Bronchial epithelial cell (primary cell): ENCODE data around the gene SRSF1. TPM values are rescaled to one million over a fixed set of nuclear protein-coding genes. Genes with fewer than 3 reads are reported as not detected.
"Not testable (repeated sequence)": the region's sequence is repeated elsewhere in the genome, so short reads cannot be mapped to it uniquely, and the experiment has no call there.

ENCODE experiments used
- DNase-seq: peaks from one replicate; pipeline ENCODE4 v3.0.0-alpha.2; 2010; ENCODE audit warnings: low read depth
- FAIRE-seq: peaks from 2 replicates; lab custom pipeline; 2011; peaks lifted over from hg19 to GRCh38; lab: Jason Lieb, UNC
- H3K27me3 ChIP-seq: 2 replicates; pipeline ENCODE4 v1.5.1; 2011; ENCODE audit warnings: low read length; ENCODE audit not compliant: control insufficient read depth, insufficient read depth
- H3K36me3 ChIP-seq: 2 replicates; pipeline ENCODE4 v1.5.1; 2011; ENCODE audit warnings: low read length; ENCODE audit not compliant: control insufficient read depth, insufficient read depth
- H3K4me3 ChIP-seq: 2 replicates; pipeline ENCODE4 v1.5.1; 2011; ENCODE audit warnings: mild to moderate bottlenecking, low read depth, low read length, control low read depth
- CTCF ChIP-seq: IDR thresholded peaks from 2 replicates; pipeline ENCODE4 v1.5.1; 2011; ENCODE audit warnings: mild to moderate bottlenecking, moderate library complexity, low read length, control low read depth, inconsistent platforms; ENCODE audit not compliant: insufficient read depth, severe bottlenecking
- total RNA-seq: library from RNA; depleted of rRNA; stranded (reverse); fragments of >200 nt; gene quantifications from 2 replicates; pipeline ENCODE4 v1.2.1, GENCODE V29; 2014

SRSF1 gene
- total RNA-seq, 1 donor from 2014 or later, result 239 TPM

DNA sequence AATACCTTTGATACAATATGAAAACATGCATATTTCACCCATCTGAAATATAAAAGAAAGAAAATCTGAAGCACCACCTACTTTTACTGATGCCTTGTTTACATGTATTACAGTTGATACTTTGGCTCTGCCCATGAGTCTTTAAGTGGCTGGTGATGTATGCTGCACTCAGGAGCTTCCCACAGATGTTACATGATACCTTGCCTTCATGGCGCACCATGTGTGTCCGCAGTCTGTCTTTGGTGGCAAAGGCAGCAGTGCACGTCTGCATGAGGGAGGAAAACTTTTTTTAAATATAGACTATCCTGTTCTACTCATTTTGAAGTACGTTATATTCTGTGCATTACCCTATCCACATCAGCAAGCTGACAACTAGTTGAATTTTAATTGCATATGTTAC lies 26.5 kb downstream of the SRSF1 start:
- Histone ChIP-seq H3K36me3 (peaks cover 10% of the 10 kb centered on the region), H3K27me3 (no peaks in the 10 kb centered on the region), H3K4me3 (no peak overlapping the region)
- DNase-seq (no peak), FAIRE-seq (no peak)
- TF ChIP-seq CTCF, result no peak

GRCh38 chr17:57979076-57979475 lies 28.0 kb downstream of the SRSF1 start:
- Histone ChIP-seq H3K36me3 (peaks cover 9% of the 10 kb centered on the region), H3K27me3 (no peaks in the 10 kb centered on the region), H3K4me3 (no peak overlapping the region)
- no peak for TF ChIP-seq CTCF
- FAIRE-seq (no peak), DNase-seq (no peak)

- Histone ChIP-seq H3K27me3 (no peaks in the 10 kb centered on the region), H3K36me3 (peaks cover 7% of the 10 kb centered on the region), H3K4me3 (no peak overlapping the region)
- no peak for FAIRE-seq
- no peak for DNase-seq
- no peak for TF ChIP-seq CTCF
Measured at GRCh38 chr17:57976594-57976993, 30.5 kb downstream of the SRSF1 start.

GRCh38 chr17:57975044-57975443 lies 32.0 kb downstream of the SRSF1 start:
- Histone ChIP-seq H3K36me3 (peaks cover 7% of the 10 kb centered on the region), H3K4me3 (no peak overlapping the region), H3K27me3 (no peaks in the 10 kb centered on the region)
- DNase-seq, result peak; percentile 50
- TF ChIP-seq CTCF, result no peak
- FAIRE-seq, result no peak

DNA sequence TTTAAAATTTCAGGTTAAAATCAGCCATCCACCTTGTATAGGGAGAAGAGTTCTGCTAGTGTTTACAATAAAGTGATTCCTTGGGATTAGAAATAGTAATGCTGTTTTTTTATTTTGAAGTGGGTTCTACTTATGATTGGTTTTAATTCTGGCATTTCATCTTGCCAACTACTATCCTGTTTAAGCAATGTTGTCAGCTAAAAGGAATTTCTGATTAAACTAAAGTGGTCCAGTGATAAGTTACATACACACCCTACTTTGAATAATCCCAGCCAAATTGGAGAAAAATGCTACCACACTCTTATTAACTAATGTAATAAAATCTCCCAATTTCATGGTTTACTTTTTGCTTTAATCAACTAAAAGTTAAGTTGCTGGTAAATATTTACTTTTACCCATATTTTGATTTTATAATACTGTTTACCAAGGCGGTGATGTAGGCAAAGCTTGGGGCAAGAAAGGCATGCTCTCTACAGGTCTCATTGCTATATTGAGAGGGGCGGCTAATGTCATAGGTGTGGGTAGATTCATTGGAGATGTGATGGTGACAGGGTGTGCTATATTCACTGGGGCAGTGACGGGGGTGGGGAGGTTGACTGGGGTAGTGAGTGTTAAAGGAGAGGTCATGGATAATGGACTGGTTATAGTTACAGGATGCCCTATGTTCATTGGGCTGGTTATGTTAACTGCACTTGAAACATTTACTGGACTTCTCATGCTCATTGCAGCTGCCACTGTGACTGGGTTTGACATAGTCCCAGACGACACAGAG lies 32.8 kb downstream of the SRSF1 start:
- H3K4me3 ChIP-seq, DNase-seq, H3K27me3 ChIP-seq, FAIRE-seq, H3K36me3 ChIP-seq: not testable (repeated sequence)

GRCh38 chr17:57972151-57972550 lies 34.9 kb downstream of the SRSF1 start:
- no peaks in the 10 kb centered on the region for H3K27me3 ChIP-seq
- DNase-seq (no peak), FAIRE-seq (no peak)
- TF ChIP-seq CTCF, result no peak
- H3K4me3 ChIP-seq, result no peak overlapping the region
- peaks cover 3% of the 10 kb centered on the region for H3K36me3 ChIP-seq
